ENCODE results near the gene ADCY2. TPM values are rescaled to one million over a fixed set of nuclear protein-coding genes. Genes with fewer than 3 reads are reported as not detected.
A peak's percentile ranks its signal among the peaks of the same experiment; 100 is the strongest.

Gene ADCY2
- total RNA-seq, 8 experiments from 2014 or later = 0.09 to 83.3 (median 8.9) TPM

DNA sequence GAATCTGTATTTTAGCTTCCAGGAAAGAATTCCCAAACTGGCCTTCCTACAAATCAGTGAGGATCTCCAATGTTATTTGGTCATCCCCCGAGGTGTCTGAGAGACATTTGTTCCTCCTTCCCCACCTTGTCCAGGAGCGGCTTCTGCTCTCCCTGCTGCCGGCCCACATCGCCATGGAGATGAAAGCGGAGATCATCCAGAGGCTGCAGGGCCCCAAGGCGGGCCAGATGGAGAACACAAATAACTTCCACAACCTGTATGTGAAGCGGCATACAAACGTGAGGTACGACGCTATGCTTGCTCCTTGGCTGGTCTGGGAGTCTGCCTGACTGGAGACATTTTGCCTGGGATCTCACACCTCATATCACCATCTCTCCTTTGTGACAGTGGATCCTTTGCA lies 294.6 kb downstream of the ADCY2 start:
- peak in 1 of 8 experiments; percentile 55 for ATAC-seq (replicated peaks in 6 of 8)
- Histone ChIP-seq H3K4me1 (replicated peaks in 1 of 2) (peaks cover 0 to 4% of the 10 kb centered on the region in 2 donors), H3K4me3 (no peak overlapping the region), H3K27ac (no peak overlapping the region)
- in situ Hi-C loops (cut with MboI; ENCODE audit: low pct_unique_long_range_greater_than_20kb in 2 of 9, low sequenced_read_pairs in 9 of 9, unreplicated experiment in 9 of 9) = no loop called here
- 25 to 93% (median 82%) methylated on average over 1 to 10 of the region's 10 CpGs; no CpG with 5 or more reads in 1 of the 10 experiments for WGBS, 10 experiments

DNA sequence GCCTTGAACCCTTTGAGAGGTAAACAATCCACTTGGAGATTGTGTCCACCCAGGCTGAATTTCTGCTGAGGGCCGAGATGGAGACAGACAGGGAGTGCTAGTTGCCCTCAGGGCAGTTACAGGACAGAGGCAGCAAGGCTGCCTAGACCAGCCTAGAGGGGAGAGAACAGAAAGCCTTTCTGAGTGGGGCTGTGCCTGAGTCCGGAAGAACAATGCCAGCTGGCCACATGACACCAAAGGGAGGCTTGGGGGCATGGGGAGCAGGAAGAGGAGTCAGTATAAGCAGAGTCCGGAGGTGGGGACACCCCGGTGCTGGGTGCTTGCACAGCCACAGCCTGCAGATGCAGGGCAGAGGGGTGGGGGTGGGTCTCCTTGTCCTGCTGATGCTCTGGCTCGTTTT lies 309.3 kb downstream of the ADCY2 start:
- in situ Hi-C loops (cut with MboI; ENCODE audit: low pct_unique_long_range_greater_than_20kb in 2 of 9, low sequenced_read_pairs in 9 of 9, unreplicated experiment in 9 of 9) = no loop called here
- 17 to 53% (median 44%) methylated on average over 1 to 2 of the region's 5 CpGs; no CpG with 5 or more reads in 6 of the 10 experiments for WGBS, 10 experiments
- Histone ChIP-seq H3K4me1 (replicated peaks in 1 of 2) (no peaks in the 10 kb centered on the region), H3K27ac (no peak overlapping the region), H3K4me3 (no peak overlapping the region)
- no peak for ATAC-seq (replicated peaks in 6 of 8)

DNA sequence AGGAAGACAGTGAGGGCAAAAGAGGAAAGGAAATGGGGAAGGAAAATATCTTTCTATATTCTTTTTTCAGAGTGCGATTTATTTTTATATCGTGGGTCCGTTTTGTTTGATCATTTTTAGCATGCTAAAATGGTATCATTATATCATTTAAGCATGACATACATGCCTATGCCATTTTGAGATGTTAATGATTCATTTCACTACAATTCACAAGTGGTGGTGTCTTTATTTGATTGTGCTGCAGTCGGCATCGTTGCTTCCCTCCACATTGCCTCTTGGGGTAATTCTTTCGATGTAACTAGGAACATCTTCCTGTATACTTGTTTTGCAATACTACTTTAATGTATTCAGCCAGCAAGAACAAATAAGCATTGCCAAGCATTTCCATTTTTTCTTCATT lies 309.8 kb downstream of the ADCY2 start:
- in situ Hi-C loops (cut with MboI; ENCODE audit: low pct_unique_long_range_greater_than_20kb in 2 of 9, low sequenced_read_pairs in 9 of 9, unreplicated experiment in 9 of 9) = no loop called here
- H3K27ac ChIP-seq = no peak overlapping the region
- no peaks in the 10 kb centered on the region for H3K4me1 ChIP-seq (replicated peaks in 1 of 2)
- ATAC-seq (replicated peaks in 6 of 8) = no peak
- 30 to 100% (median 84%) methylated on average over 1 to 6 of the region's 6 CpGs for WGBS, 10 experiments
- H3K4me3 ChIP-seq = no peak overlapping the region

- WGBS, 10 experiments = 10 to 92% (median 73%) methylated on average over 1 to 4 of the region's 4 CpGs
- no peak overlapping the region for H3K27ac ChIP-seq
- in situ Hi-C loops (cut with MboI; ENCODE audit: low pct_unique_long_range_greater_than_20kb in 2 of 9, low sequenced_read_pairs in 9 of 9, unreplicated experiment in 9 of 9) = no loop called here
- no peak overlapping the region for H3K4me3 ChIP-seq
- H3K4me1 ChIP-seq (replicated peaks in 1 of 2) = no peaks in the 10 kb centered on the region
- ATAC-seq (replicated peaks in 6 of 8) = no peak
Measured at GRCh38 chr5:7706256-7706655, 310.3 kb downstream of the ADCY2 start.

DNA sequence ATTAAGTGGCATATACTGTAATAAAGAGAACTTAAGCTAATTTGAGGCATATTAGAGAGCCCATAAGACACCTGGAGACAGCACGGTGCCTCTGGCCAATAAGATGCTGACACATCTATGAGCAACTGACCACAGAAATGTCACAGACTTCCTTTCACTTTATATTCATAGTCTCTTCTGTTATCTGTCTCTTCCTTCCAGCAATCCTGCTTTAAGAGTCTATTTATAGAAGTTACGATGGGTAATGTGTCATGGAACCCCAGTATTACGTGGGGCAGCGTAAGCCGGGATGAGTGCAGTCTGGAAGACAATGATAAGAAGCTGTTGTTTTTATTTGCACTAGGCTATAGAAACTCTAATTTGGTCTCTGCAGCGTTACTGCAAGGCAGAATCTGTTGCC lies 318.2 kb downstream of the ADCY2 start:
- in situ Hi-C loops (cut with MboI; ENCODE audit: low pct_unique_long_range_greater_than_20kb in 2 of 9, low sequenced_read_pairs in 9 of 9, unreplicated experiment in 9 of 9) = no loop called here
- Histone ChIP-seq H3K4me1 (replicated peaks in 1 of 2) (no peaks in the 10 kb centered on the region), H3K27ac (no peak overlapping the region), H3K4me3 (no peak overlapping the region)
- no peak for ATAC-seq (replicated peaks in 6 of 8)
- WGBS, 10 experiments = 17 to 100% (median 84%) methylated on average over 3 to 6 of the region's 6 CpGs; no CpG with 5 or more reads in 2 of the 10 experiments

- no peaks in the 10 kb centered on the region for H3K4me1 ChIP-seq (replicated peaks in 1 of 2)
- no peak overlapping the region for H3K27ac ChIP-seq
- ATAC-seq (replicated peaks in 6 of 8) = no peak
- in situ Hi-C loops (cut with MboI; ENCODE audit: low pct_unique_long_range_greater_than_20kb in 2 of 9, low sequenced_read_pairs in 9 of 9, unreplicated experiment in 9 of 9) = no loop called here
- H3K4me3 ChIP-seq = no peak overlapping the region
Measured at GRCh38 chr5:7714697-7715096, 318.8 kb downstream of the ADCY2 start.

DNA sequence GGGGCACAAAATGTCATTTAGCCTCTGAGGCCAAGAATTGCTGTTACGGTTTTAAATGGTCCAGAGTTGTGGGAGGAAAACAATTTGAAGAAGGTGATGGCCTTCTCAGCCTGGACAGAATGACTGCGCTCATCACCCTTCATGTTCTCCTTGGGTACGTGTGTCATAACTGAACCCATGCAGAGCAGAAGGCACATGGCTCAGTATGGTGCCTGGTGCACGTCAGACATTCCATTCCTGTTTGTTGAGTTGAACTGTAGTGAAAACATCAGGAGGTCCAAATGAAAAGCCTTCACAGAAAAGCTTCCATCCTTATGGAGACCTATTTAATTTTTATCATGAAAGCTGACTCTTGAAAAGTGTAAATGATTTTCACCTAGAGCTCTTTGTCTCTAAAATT lies 321.8 kb downstream of the ADCY2 start:
- in situ Hi-C loops (cut with MboI; ENCODE audit: low pct_unique_long_range_greater_than_20kb in 2 of 9, low sequenced_read_pairs in 9 of 9, unreplicated experiment in 9 of 9) = no loop called here

DNA sequence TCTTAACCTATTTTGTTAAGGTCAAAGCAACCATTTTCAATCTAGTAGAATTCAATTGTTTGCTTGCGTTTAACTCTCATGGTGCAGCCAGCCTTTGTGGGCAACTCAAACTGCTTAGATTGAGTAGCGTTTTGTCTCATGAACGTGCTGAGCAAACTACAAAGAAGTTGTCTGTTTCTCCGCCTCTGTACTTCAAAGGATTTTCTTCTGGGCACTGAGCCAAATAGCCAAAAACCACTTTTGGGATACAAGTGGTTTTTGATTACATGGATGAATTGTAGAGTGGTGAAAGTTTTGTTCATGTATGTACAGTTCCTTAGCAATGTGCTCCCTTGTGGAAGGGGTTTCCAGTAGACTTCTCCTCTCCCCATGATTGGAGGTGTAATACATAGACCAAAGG lies 332.1 kb downstream of the ADCY2 start:
- in situ Hi-C loops (cut with MboI; ENCODE audit: low pct_unique_long_range_greater_than_20kb in 2 of 9, low sequenced_read_pairs in 9 of 9, unreplicated experiment in 9 of 9) = no loop called here
- ATAC-seq (replicated peaks in 6 of 8) = no peak
- Histone ChIP-seq H3K4me3 (no peak overlapping the region), H3K27ac (no peak overlapping the region), H3K4me1 (replicated peaks in 1 of 2) (no peaks in the 10 kb centered on the region)
- WGBS, 10 experiments = 8 to 66% (median 50%) methylated on average over 2 to 4 of the region's 4 CpGs; no CpG with 5 or more reads in 1 of the 10 experiments

More for the DNA sequence above, 321.8 kb downstream of the ADCY2 start:
- ATAC-seq (replicated peaks in 6 of 8) = no peak
- no peak overlapping the region for H3K4me3 ChIP-seq
- H3K4me1 ChIP-seq (replicated peaks in 1 of 2) = no peaks in the 10 kb centered on the region
- 0 to 100% (median 83%) methylated on average over 1 to 4 of the region's 4 CpGs for WGBS, 10 experiments
- H3K27ac ChIP-seq = no peak overlapping the region

GRCh38 chr5:7741415-7742065 lies 345.6 kb downstream of the ADCY2 start:
- Histone ChIP-seq H3K4me1 (replicated peaks in 1 of 2) (no peaks in the 10 kb centered on the region), H3K4me3 (no peak overlapping the region), H3K27ac (no peak overlapping the region)
- no peak for ATAC-seq (replicated peaks in 6 of 8)
- WGBS, 10 experiments = 69 to 100% (median 94%) methylated on average over 1 to 5 of the region's 5 CpGs
- in situ Hi-C loops (cut with MboI; ENCODE audit: low pct_unique_long_range_greater_than_20kb in 2 of 9, low sequenced_read_pairs in 9 of 9, unreplicated experiment in 9 of 9) = no loop called here

GRCh38 chr5:7742241-7742656 lies 346.3 kb downstream of the ADCY2 start:
- ATAC-seq (replicated peaks in 6 of 8) = no peak
- no peak overlapping the region for H3K4me3 ChIP-seq
- no peak overlapping the region for H3K27ac ChIP-seq
- 14 to 100% (median 92%) methylated on average over 1 to 4 of the region's 5 CpGs; no CpG with 5 or more reads in 3 of the 10 experiments for WGBS, 10 experiments
- in situ Hi-C loops (cut with MboI; ENCODE audit: low pct_unique_long_range_greater_than_20kb in 2 of 9, low sequenced_read_pairs in 9 of 9, unreplicated experiment in 9 of 9) = no loop called here
- H3K4me1 ChIP-seq (replicated peaks in 1 of 2) = no peaks in the 10 kb centered on the region

- in situ Hi-C loops (cut with MboI; ENCODE audit: low pct_unique_long_range_greater_than_20kb in 2 of 9, low sequenced_read_pairs in 9 of 9, unreplicated experiment in 9 of 9) = no loop called here
- Histone ChIP-seq H3K27ac (no peak overlapping the region), H3K4me3 (no peak overlapping the region), H3K4me1 (replicated peaks in 1 of 2) (no peaks in the 10 kb centered on the region)
- 0 to 67% (median 33%) methylated on average over 3 to 7 of the region's 11 CpGs for WGBS, 10 experiments
- ATAC-seq (replicated peaks in 6 of 8) = peak; percentile 57 to 79 (median 65)
Measured at GRCh38 chr5:7745882-7746610, 350.1 kb downstream of the ADCY2 start.

DNA sequence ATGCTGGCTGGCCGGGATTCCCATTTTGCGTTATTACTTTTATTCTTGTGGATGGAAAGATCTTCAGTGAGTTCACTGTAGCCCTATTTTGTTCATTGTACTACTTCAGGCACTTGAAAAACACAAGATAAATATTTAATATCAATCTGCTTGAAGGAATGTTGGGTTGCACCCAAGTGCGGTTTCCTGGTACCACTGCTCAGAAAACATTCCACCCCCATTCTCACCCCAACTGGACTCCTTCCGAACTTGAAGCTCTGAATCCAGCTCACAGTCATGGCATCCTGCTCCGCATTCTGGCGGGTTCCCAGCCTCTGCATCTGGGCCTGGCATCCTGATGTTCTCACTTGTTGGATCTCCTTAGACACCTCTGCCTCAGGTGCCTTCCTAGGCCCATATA lies 351.8 kb downstream of the ADCY2 start:
- 66 to 100% (median 82%) methylated on average over 1 to 6 of the region's 6 CpGs; no CpG with 5 or more reads in 2 of the 10 experiments for WGBS, 10 experiments
- no peak for ATAC-seq (replicated peaks in 6 of 8)
- Histone ChIP-seq H3K4me3 (no peak overlapping the region), H3K27ac (no peak overlapping the region), H3K4me1 (replicated peaks in 1 of 2) (no peaks in the 10 kb centered on the region)
- in situ Hi-C loops (cut with MboI; ENCODE audit: low pct_unique_long_range_greater_than_20kb in 2 of 9, low sequenced_read_pairs in 9 of 9, unreplicated experiment in 9 of 9) = no loop called here

DNA sequence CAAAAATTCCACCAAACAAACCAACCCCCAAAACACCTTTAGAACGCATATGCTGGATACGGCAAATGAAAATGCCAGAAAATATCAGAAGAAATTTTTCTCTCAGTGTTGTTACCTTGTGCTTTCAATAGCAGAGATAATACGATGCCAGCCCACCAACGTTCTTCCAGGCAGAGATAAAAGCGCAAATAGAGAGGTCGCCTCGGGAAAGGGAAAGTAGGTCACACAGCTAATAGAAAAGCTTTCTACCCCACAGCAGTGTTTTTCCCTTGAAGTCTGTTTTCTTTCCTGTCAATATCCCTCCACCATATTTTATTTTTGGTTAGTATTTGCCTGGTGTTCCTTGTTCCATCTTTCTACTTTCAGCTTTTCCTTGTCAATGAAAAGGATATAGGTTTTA lies 353.7 kb downstream of the ADCY2 start:
- in situ Hi-C loops (cut with MboI; ENCODE audit: low pct_unique_long_range_greater_than_20kb in 2 of 9, low sequenced_read_pairs in 9 of 9, unreplicated experiment in 9 of 9) = loop anchor here in 2 of 9 experiments (25.0 kb wide), 2 partner anchors 337 to 937 kb away; no protein-coding TSS in a partner anchor
- ATAC-seq (replicated peaks in 6 of 8) = no peak
- Histone ChIP-seq H3K4me3 (no peak overlapping the region), H3K4me1 (replicated peaks in 1 of 2) (no peaks in the 10 kb centered on the region), H3K27ac (no peak overlapping the region)
- 61 to 100% (median 87%) methylated on average over 2 to 7 of the region's 7 CpGs; no CpG with 5 or more reads in 1 of the 10 experiments for WGBS, 10 experiments
